HG03103 (cell line): ENCODE results near the gene THAP12.

Source experiments
- ATAC-seq: cut with Tn5 transposase; IDR thresholded peaks from one replicate; pipeline ENCODE4 v1.9.1; 2021; ENCODE audit warnings: low read depth; ENCODE audit not compliant: unreplicated experiment

The THAP12 gene

GRCh38 chr11:76380159-76380976 lies 564 bp downstream of the THAP12 start:
- peak; percentile 5 for ATAC-seq

GRCh38 chr11:76379807-76380158 lies 1.1 kb downstream of the THAP12 start:
- no peak for ATAC-seq

- ATAC-seq, result no peak
Observed at GRCh38 chr11:76376746-76377558, 4.0 kb downstream of the THAP12 start.

- no peak for ATAC-seq
Observed at GRCh38 chr11:76371170-76371569, 9.8 kb downstream of the THAP12 start.

GRCh38 chr11:76369406-76369805 lies 11.5 kb downstream of the THAP12 start:
- ATAC-seq, result no peak

- no peak for ATAC-seq
Observed at GRCh38 chr11:76368490-76368889, 12.4 kb downstream of the THAP12 start.

GRCh38 chr11:76365038-76365679 lies 15.8 kb downstream of the THAP12 start:
- ATAC-seq, result no peak

GRCh38 chr11:76362716-76363115 lies 18.2 kb downstream of the THAP12 start:
- ATAC-seq, result no peak

GRCh38 chr11:76361776-76362175 lies 19.2 kb downstream of the THAP12 start:
- ATAC-seq, result no peak

GRCh38 chr11:76361374-76361773 lies 19.6 kb downstream of the THAP12 start:
- no peak for ATAC-seq

GRCh38 chr11:76355172-76355571 lies 25.8 kb downstream of the THAP12 start:
- ATAC-seq, result no peak

GRCh38 chr11:76348348-76348747 lies 32.6 kb downstream of the THAP12 start:
- no peak for ATAC-seq

GRCh38 chr11:76347466-76347865 lies 33.5 kb downstream of the THAP12 start:
- no peak for ATAC-seq

GRCh38 chr11:76339221-76339620 lies 41.7 kb downstream of the THAP12 start:
- ATAC-seq, result no peak

- ATAC-seq, result no peak
Observed at GRCh38 chr11:76337923-76338322, 43.0 kb downstream of the THAP12 start.

- no peak for ATAC-seq
Observed at GRCh38 chr11:76337469-76337868, 43.5 kb downstream of the THAP12 start.

GRCh38 chr11:76336597-76336996 lies 44.3 kb downstream of the THAP12 start:
- ATAC-seq, result no peak

- ATAC-seq, result no peak
Observed at GRCh38 chr11:76335842-76336241, 45.1 kb downstream of the THAP12 start.

- no peak for ATAC-seq
Observed at GRCh38 chr11:76334826-76335389, 46.0 kb downstream of the THAP12 start.

GRCh38 chr11:76330651-76331050 lies 50.3 kb downstream of the THAP12 start:
- ATAC-seq, result no peak

- no peak for ATAC-seq
Observed at GRCh38 chr11:76329983-76330382, 50.9 kb downstream of the THAP12 start.
